ENCODE data around the gene COG3.

COG3 gene

GRCh38 chr13:45434556-45435371, 30.0 kb upstream of the COG3 start:
- Histone ChIP-seq H3K4me2 (ENCODE audit: low read depth, low read length, poor library complexity, severe bottlenecking) (no peak overlapping the region), H3K36me3 (ENCODE audit: low read length) (no peaks in the 10 kb centered on the region), H4K20me1 (ENCODE audit: low read depth, low read length) (no peaks in the 10 kb centered on the region), H3K9me2 (replicated peaks; ENCODE audit: insufficient read depth, low read length) (no peaks in the 10 kb centered on the region), H3K9ac (ENCODE audit: low read length) (no peak overlapping the region), H2AFZ (ENCODE audit: low read depth, low read length, severe bottlenecking) (no peak overlapping the region), H3K27me3 (ENCODE audit: low read length) (no peaks in the 10 kb centered on the region), H3K4me3 (ENCODE audit: insufficient read depth, low read length, poor library complexity, severe bottlenecking) (no peak overlapping the region), H3K9me3 (ENCODE audit: insufficient read depth, low read length) (no peaks in the 10 kb centered on the region), H3F3A (ENCODE audit: insufficient read depth) (no peaks in the 10 kb centered on the region), H3K79me2 (ENCODE audit: insufficient read depth, low read length) (no peaks in the 10 kb centered on the region), H3K27ac (ENCODE audit: low read depth, low read length) (no peak overlapping the region)
- TF ChIP-seq EZH2phosphoT487 (conservative IDR thresholded peaks at IDR 0.05; ENCODE audit: low read length), result no peak
- TF ChIP-seq, protein P1, sequence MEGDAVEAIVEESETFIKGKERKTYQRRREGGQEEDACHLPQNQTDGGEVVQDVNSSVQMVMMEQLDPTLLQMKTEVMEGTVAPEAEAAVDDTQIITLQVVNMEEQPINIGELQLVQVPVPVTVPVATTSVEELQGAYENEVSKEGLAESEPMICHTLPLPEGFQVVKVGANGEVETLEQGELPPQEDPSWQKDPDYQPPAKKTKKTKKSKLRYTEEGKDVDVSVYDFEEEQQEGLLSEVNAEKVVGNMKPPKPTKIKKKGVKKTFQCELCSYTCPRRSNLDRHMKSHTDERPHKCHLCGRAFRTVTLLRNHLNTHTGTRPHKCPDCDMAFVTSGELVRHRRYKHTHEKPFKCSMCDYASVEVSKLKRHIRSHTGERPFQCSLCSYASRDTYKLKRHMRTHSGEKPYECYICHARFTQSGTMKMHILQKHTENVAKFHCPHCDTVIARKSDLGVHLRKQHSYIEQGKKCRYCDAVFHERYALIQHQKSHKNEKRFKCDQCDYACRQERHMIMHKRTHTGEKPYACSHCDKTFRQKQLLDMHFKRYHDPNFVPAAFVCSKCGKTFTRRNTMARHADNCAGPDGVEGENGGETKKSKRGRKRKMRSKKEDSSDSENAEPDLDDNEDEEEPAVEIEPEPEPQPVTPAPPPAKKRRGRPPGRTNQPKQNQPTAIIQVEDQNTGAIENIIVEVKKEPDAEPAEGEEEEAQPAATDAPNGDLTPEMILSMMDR (IDR thresholded peaks at IDR 0.05; ENCODE audit: insufficient read depth, low read length, poor library complexity, severe bottlenecking), result no peak

- Histone ChIP-seq H3K9me2 (replicated peaks; ENCODE audit: insufficient read depth, low read length) (no peaks in the 10 kb centered on the region), H2AFZ (ENCODE audit: low read depth, low read length, severe bottlenecking) (no peak overlapping the region), H3K4me2 (ENCODE audit: low read depth, low read length, poor library complexity, severe bottlenecking) (no peak overlapping the region), H4K20me1 (ENCODE audit: low read depth, low read length) (no peaks in the 10 kb centered on the region), H3K9me3 (ENCODE audit: insufficient read depth, low read length) (no peaks in the 10 kb centered on the region), H3K9ac (ENCODE audit: low read length) (no peak overlapping the region), H3F3A (ENCODE audit: insufficient read depth) (no peaks in the 10 kb centered on the region), H3K27ac (ENCODE audit: low read depth, low read length) (no peak overlapping the region), H3K27me3 (ENCODE audit: low read length) (no peaks in the 10 kb centered on the region), H3K4me3 (ENCODE audit: insufficient read depth, low read length, poor library complexity, severe bottlenecking) (no peak overlapping the region), H3K79me2 (ENCODE audit: insufficient read depth, low read length) (no peaks in the 10 kb centered on the region), H3K36me3 (ENCODE audit: low read length) (no peaks in the 10 kb centered on the region)
- TF ChIP-seq EZH2phosphoT487 (conservative IDR thresholded peaks at IDR 0.05; ENCODE audit: low read length), result no peak
- TF ChIP-seq, protein P1 (IDR thresholded peaks at IDR 0.05; ENCODE audit: insufficient read depth, low read length, poor library complexity, severe bottlenecking), result no peak
Measured at GRCh38 chr13:45436332-45436731, 28.4 kb upstream of the COG3 start.

GRCh38 chr13:45436953-45437352, 27.8 kb upstream of the COG3 start:
- Histone ChIP-seq H2AFZ (ENCODE audit: low read depth, low read length, severe bottlenecking) (no peak overlapping the region), H3K4me3 (ENCODE audit: insufficient read depth, low read length, poor library complexity, severe bottlenecking) (no peak overlapping the region), H3K27me3 (ENCODE audit: low read length) (no peaks in the 10 kb centered on the region), H3K4me2 (ENCODE audit: low read depth, low read length, poor library complexity, severe bottlenecking) (no peak overlapping the region), H3K36me3 (ENCODE audit: low read length) (no peaks in the 10 kb centered on the region), H3K9me3 (ENCODE audit: insufficient read depth, low read length) (no peaks in the 10 kb centered on the region), H3K79me2 (ENCODE audit: insufficient read depth, low read length) (no peaks in the 10 kb centered on the region), H3F3A (ENCODE audit: insufficient read depth) (no peaks in the 10 kb centered on the region), H3K9me2 (replicated peaks; ENCODE audit: insufficient read depth, low read length) (no peaks in the 10 kb centered on the region), H3K27ac (ENCODE audit: low read depth, low read length) (no peak overlapping the region), H4K20me1 (ENCODE audit: low read depth, low read length) (no peaks in the 10 kb centered on the region), H3K9ac (ENCODE audit: low read length) (no peak overlapping the region)
- TF ChIP-seq, protein P1 (IDR thresholded peaks at IDR 0.05; ENCODE audit: insufficient read depth, low read length, poor library complexity, severe bottlenecking), result no peak
- no peak for TF ChIP-seq EZH2phosphoT487 (conservative IDR thresholded peaks at IDR 0.05; ENCODE audit: low read length)

Measured in SU-DHL-6 (cell line).